ENCODE data around the gene ZKSCAN3.
A peak's percentile ranks its signal among the peaks of the same experiment; 100 is the strongest.
"Not testable (repeated sequence)": the region's sequence is repeated elsewhere in the genome, so short reads cannot be mapped to it uniquely, and the experiment has no call there.

ZKSCAN3 gene

GRCh38 chr6:28343898-28344677 lies 5.7 kb upstream of the ZKSCAN3 start:
- no peak for DNase-seq

DNA sequence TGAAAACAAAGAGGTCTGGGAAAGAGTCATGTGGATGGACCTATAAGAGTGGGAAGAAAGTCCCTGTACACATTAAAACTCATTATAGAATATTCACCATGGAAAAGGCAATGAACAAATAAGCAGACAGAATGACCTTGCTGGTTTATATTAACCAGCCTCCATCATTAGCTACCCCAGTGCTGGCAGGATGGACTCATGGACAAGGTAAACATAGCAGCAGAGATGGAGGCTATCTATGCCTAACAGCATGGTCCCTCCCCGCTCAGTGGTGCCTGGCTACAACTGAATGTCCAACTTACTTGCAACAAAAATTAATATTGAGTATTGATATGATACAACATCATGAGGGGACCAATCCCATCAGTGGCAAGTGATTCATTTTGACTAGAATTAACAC lies 4.5 kb upstream of the ZKSCAN3 start:
- no peak for DNase-seq

GRCh38 chr6:28347119-28347518 lies 2.6 kb upstream of the ZKSCAN3 start:
- no peak for DNase-seq

GRCh38 chr6:28349344-28349891 lies 329 bp upstream of the ZKSCAN3 start:
- no peak for DNase-seq

DNA sequence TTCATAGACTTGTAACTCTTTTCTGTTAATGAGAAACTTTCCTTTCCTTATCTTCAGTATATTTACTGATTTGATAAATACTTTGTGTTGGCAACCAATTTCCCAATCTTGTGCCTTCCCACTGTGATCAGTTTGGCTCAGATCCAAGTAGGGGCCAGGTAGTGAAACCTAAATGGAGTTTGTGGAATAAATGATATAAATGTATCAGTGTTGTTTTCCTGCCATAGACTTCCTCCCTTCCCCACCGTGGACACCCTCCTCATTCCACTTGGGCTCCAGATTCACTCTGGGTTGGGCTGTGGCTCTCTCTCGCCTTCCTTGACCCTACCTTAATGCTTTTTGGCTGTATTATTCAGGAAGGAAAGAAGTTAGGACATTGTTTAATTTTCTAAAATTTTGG lies 1.3 kb downstream of the ZKSCAN3 start:
- no peak for DNase-seq

- no peak for DNase-seq
Measured at GRCh38 chr6:28351493-28351925, 1.8 kb downstream of the ZKSCAN3 start.

GRCh38 chr6:28353356-28353755 lies 3.6 kb downstream of the ZKSCAN3 start:
- no peak for DNase-seq

- no peak for DNase-seq
Measured at GRCh38 chr6:28353981-28354676, 4.4 kb downstream of the ZKSCAN3 start.

DNA sequence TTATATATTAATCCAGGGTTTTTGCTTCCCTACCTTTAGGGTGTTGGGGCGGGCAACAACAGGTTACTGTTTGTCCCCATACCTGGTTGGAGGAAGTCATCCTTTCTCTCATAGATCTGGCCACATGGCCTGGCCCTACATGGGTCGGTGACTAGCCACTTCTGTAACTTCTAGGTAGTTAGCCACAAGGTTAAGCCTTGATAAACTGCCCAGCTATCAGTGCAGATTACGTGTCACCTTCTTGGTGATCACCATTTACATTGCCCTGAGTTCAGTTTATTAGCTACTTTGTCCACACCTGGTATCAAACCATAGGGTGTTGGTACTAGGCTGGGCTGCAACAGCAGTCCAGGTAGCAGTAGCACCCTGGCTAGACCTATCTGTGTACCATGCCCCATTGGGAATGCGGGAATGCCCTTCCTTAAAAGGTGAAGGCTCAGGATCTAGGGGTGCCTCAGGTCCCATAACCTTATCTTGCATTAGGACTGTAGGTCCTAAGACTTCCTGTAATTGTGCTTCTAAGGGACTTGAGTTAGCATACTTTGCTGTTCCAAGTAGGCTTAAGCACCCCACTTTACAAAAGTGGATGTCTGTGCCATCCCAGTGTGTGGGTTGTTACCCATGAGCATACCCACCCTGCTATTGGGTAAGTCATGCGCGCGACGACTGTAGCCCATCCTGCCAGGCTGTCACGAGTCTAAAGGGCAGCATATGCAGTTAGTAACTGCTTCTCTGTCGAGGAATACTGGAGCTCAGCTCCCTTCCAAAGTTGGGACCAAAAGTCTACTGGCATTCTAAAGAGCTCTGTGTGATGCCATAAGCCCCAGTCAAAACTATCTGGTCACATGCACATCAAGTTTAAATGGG lies 5.2 kb downstream of the ZKSCAN3 start:
- DNase-seq: no peak

GRCh38 chr6:28355743-28356665 lies 6.3 kb downstream of the ZKSCAN3 start:
- peak; percentile 80 for DNase-seq

DNA sequence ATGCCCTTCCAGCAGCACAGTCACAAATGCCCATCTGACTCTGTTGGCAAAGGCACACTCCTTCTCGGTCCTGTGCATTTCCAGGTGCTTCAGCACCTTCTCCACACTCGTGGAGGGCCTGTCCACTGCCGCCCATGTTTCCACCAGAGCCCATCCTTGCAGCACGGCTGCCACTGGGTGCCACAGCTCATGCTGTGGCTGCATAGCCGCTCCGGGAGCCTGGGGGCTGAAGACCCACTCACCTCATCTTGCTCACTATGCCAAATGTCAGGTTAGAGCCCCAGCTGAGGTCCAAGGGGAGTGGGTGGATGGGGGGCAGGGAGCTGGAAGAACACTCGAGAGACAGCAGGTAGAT lies 6.9 kb downstream of the ZKSCAN3 start:
- no peak for DNase-seq

GRCh38 chr6:28357036-28357435 lies 7.3 kb downstream of the ZKSCAN3 start:
- DNase-seq: no peak

GRCh38 chr6:28359562-28359961 lies 9.8 kb downstream of the ZKSCAN3 start:
- not testable (repeated sequence) for DNase-seq

GRCh38 chr6:28360961-28361360 lies 11.2 kb downstream of the ZKSCAN3 start:
- no peak for DNase-seq

- DNase-seq: not testable (repeated sequence)
Measured at GRCh38 chr6:28365590-28365989, 15.8 kb downstream of the ZKSCAN3 start.

GRCh38 chr6:28368522-28368921 lies 18.8 kb downstream of the ZKSCAN3 start:
- no peak for DNase-seq

GRCh38 chr6:28369463-28369862 lies 19.7 kb downstream of the ZKSCAN3 start:
- no peak for DNase-seq

- DNase-seq: no peak
Measured at GRCh38 chr6:28370440-28370839, 20.7 kb downstream of the ZKSCAN3 start.

GRCh38 chr6:28371280-28371679 lies 21.5 kb downstream of the ZKSCAN3 start:
- DNase-seq: no peak

- no peak for DNase-seq
Measured at GRCh38 chr6:28371706-28372451, 22.1 kb downstream of the ZKSCAN3 start.

DNA sequence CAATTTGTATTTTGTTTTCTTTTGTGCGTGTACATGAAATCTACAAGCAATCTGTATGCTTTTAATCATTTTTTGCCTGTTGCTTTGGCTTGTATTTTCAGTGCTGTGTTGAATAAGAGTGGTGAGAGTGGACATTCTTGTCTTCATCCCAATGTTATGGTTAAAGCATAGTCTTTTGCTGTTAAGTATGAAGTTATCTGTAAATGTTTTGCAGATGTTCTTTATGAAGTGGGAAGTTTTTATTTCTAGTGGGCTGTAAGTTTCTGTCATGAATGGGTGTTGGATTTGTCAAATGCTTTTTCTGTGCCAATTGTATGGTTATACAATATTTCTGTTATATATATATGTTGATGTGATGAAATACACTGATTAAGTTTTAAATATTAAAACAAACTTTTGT lies 24.2 kb downstream of the ZKSCAN3 start:
- no peak for DNase-seq
